Hematopoietic multipotent progenitor cell treated with erythropoietin and hydrocortisone succinate and interleukin-3 and kit ligand, for 6 days (in vitro differentiated cells): ENCODE results near the gene ACVR1B.
A peak's percentile ranks its signal among the peaks of the same experiment; 100 is the strongest.

Source experiments
- DNase-seq: peaks from one replicate; pipeline ENCODE4 v3.0.0-alpha.2; 2015

Gene ACVR1B

GRCh38 chr12:51944608-51945233, 6.8 kb upstream of the ACVR1B start:
- DNase-seq, result no peak

- DNase-seq, result no peak
Measured at GRCh38 chr12:51947246-51947996, 4.1 kb upstream of the ACVR1B start.

GRCh38 chr12:51948066-51948465, 3.4 kb upstream of the ACVR1B start:
- DNase-seq, result no peak

GRCh38 chr12:51949342-51950030, 2.0 kb upstream of the ACVR1B start:
- no peak for DNase-seq

- DNase-seq, result no peak
Measured at GRCh38 chr12:51950682-51951198, 759 bp upstream of the ACVR1B start.

GRCh38 chr12:51951843-51952722, 584 bp downstream of the ACVR1B start:
- peak; percentile 16 for DNase-seq

GRCh38 chr12:51953089-51953488, 1.6 kb downstream of the ACVR1B start:
- DNase-seq, result no peak

GRCh38 chr12:51953864-51954263, 2.4 kb downstream of the ACVR1B start:
- no peak for DNase-seq

- peak; percentile 62 for DNase-seq
Measured at GRCh38 chr12:51954561-51955361, 3.3 kb downstream of the ACVR1B start.

GRCh38 chr12:51955702-51956101, 4.2 kb downstream of the ACVR1B start:
- DNase-seq, result no peak

- DNase-seq, result no peak
Measured at GRCh38 chr12:51958542-51958941, 7.0 kb downstream of the ACVR1B start.

- no peak for DNase-seq
Measured at GRCh38 chr12:51959211-51959610, 7.7 kb downstream of the ACVR1B start.

- DNase-seq, result no peak
Measured at GRCh38 chr12:51959921-51960320, 8.4 kb downstream of the ACVR1B start.

GRCh38 chr12:51960488-51960887, 9.0 kb downstream of the ACVR1B start:
- no peak for DNase-seq

GRCh38 chr12:51960890-51961289, 9.4 kb downstream of the ACVR1B start:
- DNase-seq, result no peak

GRCh38 chr12:51961834-51962233, 10.3 kb downstream of the ACVR1B start:
- no peak for DNase-seq

- DNase-seq, result peak; percentile 45
Measured at GRCh38 chr12:51962737-51963136, 11.2 kb downstream of the ACVR1B start.

- no peak for DNase-seq
Measured at GRCh38 chr12:51963477-51963876, 12.0 kb downstream of the ACVR1B start.

- DNase-seq, result no peak
Measured at GRCh38 chr12:51969643-51970042, 18.1 kb downstream of the ACVR1B start.

GRCh38 chr12:51970904-51971646, 19.6 kb downstream of the ACVR1B start:
- DNase-seq, result peak; percentile 39
